HCT116 (cell line): Measurements from ENCODE around the gene NUTM2G.
"Not testable (repeated sequence)": the region's sequence is repeated elsewhere in the genome, so short reads cannot be mapped to it uniquely, and the experiment has no call there.

Experiments
- CBX3 ChIP-seq: IDR thresholded peaks from 2 replicates; pipeline ENCODE4 v1.6.1; 2012; ENCODE audit warnings: low read depth
- EZH2 ChIP-seq: fragments of 200-600 bp; sonication (generic); IDR thresholded peaks from 2 replicates; pipeline ENCODE4 v1.6.1; 2017; ENCODE audit warnings: antibody characterized with exemption, mixed run types
- EZH2phosphoT487 ChIP-seq: fragments of 200-600 bp; IDR thresholded peaks from 2 replicates; pipeline ENCODE4 v1.6.1; 2018; ENCODE audit warnings: antibody characterized with exemption, borderline replicate concordance
- JUND ChIP-seq: IDR thresholded peaks from 2 replicates; pipeline ENCODE4 v1.6.1; 2012
- POLR2A ChIP-seq: IDR thresholded peaks from 2 replicates; pipeline ENCODE4 v1.7.0; 2011; ENCODE audit warnings: borderline replicate concordance; ENCODE audit not compliant: insufficient read depth, insufficient read length; ENCODE audit errors: extremely low read depth
- POLR2AphosphoS5 ChIP-seq: IDR thresholded peaks from 2 replicates; pipeline ENCODE4 v1.6.1; 2011; ENCODE audit warnings: mild to moderate bottlenecking, low read depth, low read length, moderate library complexity
- RAD21 ChIP-seq: IDR thresholded peaks from 2 replicates; pipeline ENCODE4 v1.6.1; 2012; ENCODE audit warnings: low read depth, mild to moderate bottlenecking
- TCF7L2 ChIP-seq: IDR thresholded peaks from 2 replicates; pipeline ENCODE4 v1.7.0; 2011; ENCODE audit warnings: borderline replicate concordance, inconsistent platforms; ENCODE audit not compliant: insufficient read depth, insufficient read length; ENCODE audit errors: extremely low read depth
- ZNF274 ChIP-seq: fragments of 200-500 bp; sonication (Bioruptor generic); IDR thresholded peaks from 2 replicates; pipeline ENCODE4 v1.6.1; 2014; ENCODE audit warnings: mild to moderate bottlenecking, low read depth, low read length, inconsistent platforms
- TF ChIP-seq, protein P1 (sequence below), 3 experiments: fragments of 200-600 bp in 1 of 3; sonication (generic) in 1 of 3; IDR thresholded peaks in 2 of 3; conservative IDR thresholded peaks in 1 of 3; 2 replicates each; pipeline ENCODE4 v1.5.1; 2012 to 2017; ENCODE audit warnings: low read depth in 2 of 3, low read length in 2 of 3, antibody characterized with exemption in 1 of 3, borderline replicate concordance in 1 of 3, control low read depth in 1 of 3, mild to moderate bottlenecking in 1 of 3, mixed read lengths in 1 of 3, mixed run types in 1 of 3, moderate library complexity in 1 of 3; ENCODE audit not compliant: insufficient read depth in 1 of 3
- TF ChIP-seq, protein P2 (sequence below): IDR thresholded peaks from 2 replicates; pipeline ENCODE4 v1.6.1; 2011; ENCODE audit warnings: mild to moderate bottlenecking, low read length, moderate library complexity; ENCODE audit not compliant: insufficient replicate concordance; ENCODE audit errors: extremely low read depth
- TF ChIP-seq, protein P3 (sequence below): IDR thresholded peaks from 2 replicates; pipeline ENCODE4 v1.6.1; 2012
- TF ChIP-seq, protein P4 (sequence below): IDR thresholded peaks from 2 replicates; pipeline ENCODE4 v1.6.1; 2012; ENCODE audit warnings: low read depth

DNA sequence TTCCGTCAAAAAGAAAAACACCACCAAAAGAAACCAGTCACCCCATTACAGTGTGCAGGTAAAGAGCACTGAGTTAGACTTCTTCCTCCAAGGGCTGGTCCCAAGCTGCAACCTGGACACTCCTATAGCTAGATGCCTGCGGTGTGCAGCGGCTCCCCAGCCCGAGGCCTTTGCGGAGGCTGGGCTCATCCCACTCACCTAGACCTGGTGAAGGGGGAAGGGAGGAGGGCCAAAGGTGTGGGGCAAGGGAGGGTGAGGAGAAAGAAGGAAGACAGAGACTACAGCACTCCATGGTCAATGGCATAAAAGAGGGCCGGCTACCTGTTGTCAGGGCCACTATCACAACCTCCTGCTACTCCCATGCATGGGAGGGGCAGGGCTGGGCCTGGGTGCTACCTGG, 12.1 kb upstream of the NUTM2G start:
- not testable (repeated sequence) for TF ChIP-seq RAD21, EZH2, ZNF274, POLR2AphosphoS5, JUND, POLR2A, TCF7L2, CBX3, EZH2phosphoT487
- TF ChIP-seq, protein P1, sequence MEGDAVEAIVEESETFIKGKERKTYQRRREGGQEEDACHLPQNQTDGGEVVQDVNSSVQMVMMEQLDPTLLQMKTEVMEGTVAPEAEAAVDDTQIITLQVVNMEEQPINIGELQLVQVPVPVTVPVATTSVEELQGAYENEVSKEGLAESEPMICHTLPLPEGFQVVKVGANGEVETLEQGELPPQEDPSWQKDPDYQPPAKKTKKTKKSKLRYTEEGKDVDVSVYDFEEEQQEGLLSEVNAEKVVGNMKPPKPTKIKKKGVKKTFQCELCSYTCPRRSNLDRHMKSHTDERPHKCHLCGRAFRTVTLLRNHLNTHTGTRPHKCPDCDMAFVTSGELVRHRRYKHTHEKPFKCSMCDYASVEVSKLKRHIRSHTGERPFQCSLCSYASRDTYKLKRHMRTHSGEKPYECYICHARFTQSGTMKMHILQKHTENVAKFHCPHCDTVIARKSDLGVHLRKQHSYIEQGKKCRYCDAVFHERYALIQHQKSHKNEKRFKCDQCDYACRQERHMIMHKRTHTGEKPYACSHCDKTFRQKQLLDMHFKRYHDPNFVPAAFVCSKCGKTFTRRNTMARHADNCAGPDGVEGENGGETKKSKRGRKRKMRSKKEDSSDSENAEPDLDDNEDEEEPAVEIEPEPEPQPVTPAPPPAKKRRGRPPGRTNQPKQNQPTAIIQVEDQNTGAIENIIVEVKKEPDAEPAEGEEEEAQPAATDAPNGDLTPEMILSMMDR (IDR thresholded peaks at IDR 0.05 in 2 of 3, conservative IDR thresholded peaks at IDR 0.05 in 1 of 3; ENCODE audit: borderline replicate concordance in 1 of 3, insufficient read depth in 1 of 3, low read depth in 2 of 3, low read length in 2 of 3) = not testable (repeated sequence)
- TF ChIP-seq, protein P2, sequence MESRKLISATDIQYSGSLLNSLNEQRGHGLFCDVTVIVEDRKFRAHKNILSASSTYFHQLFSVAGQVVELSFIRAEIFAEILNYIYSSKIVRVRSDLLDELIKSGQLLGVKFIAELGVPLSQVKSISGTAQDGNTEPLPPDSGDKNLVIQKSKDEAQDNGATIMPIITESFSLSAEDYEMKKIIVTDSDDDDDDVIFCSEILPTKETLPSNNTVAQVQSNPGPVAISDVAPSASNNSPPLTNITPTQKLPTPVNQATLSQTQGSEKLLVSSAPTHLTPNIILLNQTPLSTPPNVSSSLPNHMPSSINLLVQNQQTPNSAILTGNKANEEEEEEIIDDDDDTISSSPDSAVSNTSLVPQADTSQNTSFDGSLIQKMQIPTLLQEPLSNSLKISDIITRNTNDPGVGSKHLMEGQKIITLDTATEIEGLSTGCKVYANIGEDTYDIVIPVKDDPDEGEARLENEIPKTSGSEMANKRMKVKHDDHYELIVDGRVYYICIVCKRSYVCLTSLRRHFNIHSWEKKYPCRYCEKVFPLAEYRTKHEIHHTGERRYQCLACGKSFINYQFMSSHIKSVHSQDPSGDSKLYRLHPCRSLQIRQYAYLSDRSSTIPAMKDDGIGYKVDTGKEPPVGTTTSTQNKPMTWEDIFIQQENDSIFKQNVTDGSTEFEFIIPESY = not testable (repeated sequence)
- TF ChIP-seq, protein P3, sequence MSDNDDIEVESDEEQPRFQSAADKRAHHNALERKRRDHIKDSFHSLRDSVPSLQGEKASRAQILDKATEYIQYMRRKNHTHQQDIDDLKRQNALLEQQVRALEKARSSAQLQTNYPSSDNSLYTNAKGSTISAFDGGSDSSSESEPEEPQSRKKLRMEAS = not testable (repeated sequence)
- TF ChIP-seq, protein P4, sequence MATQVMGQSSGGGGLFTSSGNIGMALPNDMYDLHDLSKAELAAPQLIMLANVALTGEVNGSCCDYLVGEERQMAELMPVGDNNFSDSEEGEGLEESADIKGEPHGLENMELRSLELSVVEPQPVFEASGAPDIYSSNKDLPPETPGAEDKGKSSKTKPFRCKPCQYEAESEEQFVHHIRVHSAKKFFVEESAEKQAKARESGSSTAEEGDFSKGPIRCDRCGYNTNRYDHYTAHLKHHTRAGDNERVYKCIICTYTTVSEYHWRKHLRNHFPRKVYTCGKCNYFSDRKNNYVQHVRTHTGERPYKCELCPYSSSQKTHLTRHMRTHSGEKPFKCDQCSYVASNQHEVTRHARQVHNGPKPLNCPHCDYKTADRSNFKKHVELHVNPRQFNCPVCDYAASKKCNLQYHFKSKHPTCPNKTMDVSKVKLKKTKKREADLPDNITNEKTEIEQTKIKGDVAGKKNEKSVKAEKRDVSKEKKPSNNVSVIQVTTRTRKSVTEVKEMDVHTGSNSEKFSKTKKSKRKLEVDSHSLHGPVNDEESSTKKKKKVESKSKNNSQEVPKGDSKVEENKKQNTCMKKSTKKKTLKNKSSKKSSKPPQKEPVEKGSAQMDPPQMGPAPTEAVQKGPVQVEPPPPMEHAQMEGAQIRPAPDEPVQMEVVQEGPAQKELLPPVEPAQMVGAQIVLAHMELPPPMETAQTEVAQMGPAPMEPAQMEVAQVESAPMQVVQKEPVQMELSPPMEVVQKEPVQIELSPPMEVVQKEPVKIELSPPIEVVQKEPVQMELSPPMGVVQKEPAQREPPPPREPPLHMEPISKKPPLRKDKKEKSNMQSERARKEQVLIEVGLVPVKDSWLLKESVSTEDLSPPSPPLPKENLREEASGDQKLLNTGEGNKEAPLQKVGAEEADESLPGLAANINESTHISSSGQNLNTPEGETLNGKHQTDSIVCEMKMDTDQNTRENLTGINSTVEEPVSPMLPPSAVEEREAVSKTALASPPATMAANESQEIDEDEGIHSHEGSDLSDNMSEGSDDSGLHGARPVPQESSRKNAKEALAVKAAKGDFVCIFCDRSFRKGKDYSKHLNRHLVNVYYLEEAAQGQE = not testable (repeated sequence)
